HCT116 (cell line): ENCODE measurements around the gene CAMK2G. TPM values are rescaled to one million over a fixed set of nuclear protein-coding genes. Genes with fewer than 3 reads are reported as not detected.

Experiments used
- ATAC-seq: fragments of 200-7000 bp; cut with Tn5 transposase; 2 replicates; pipeline ENCODE4 v1.9.1; 2020; ENCODE audit warnings: mild to moderate bottlenecking, moderate library complexity
- BruUV-seq: library from RNA; stranded (reverse); fragments of 400-500 nt; replicated peaks from 2 replicates; lab custom pipeline; 2021; lab: Mats Ljungman, UMichigan
- CTCF ChIA-PET: fragments of 300-600 bp; sonication (Branson Sonifier 250); formaldehyde crosslinking; loops from one replicate; lab custom pipeline; 2021; ENCODE audit warnings: antibody characterized with exemption; lab: Charles Lee
- POLR2A ChIA-PET: fragments of 300-600, 350-600 bp; sonication (Branson Sonifier 250); formaldehyde crosslinking; loops from one replicate; lab custom pipeline; 2021; ENCODE audit warnings: antibody characterized with exemption; lab: Charles Lee
- RAD21 ChIA-PET, 2 experiments: fragments of 300-600 bp; sonication (Branson Sonifier 250); formaldehyde crosslinking; loops; one replicate each; lab custom pipeline; 2023; ENCODE audit warnings: low total read pairs in 2 of 2; ENCODE audit not compliant: uncharacterized antibody in 2 of 2, unreplicated experiment in 2 of 2, low non-redundant PET in 1 of 2; lab: Charles Lee
- DNase-seq: peaks from one replicate; pipeline ENCODE4 v3.0.0-alpha.2; 2010; ENCODE audit warnings: low read depth, low spot score
- H2AFZ ChIP-seq: fragments of 200-600 bp; shearing (Covaris generic), sonication (generic); 2 replicates; pipeline ENCODE4 v1.6.1; 2017; ENCODE audit warnings: low read depth, mixed run types, mixed read lengths, antibody characterized with exemption, low read length; ENCODE audit not compliant: poor library complexity, severe bottlenecking
- H3K27ac ChIP-seq: 2 replicates; pipeline ENCODE4 v1.5.1; 2012; ENCODE audit warnings: low read depth, low read length
- H3K27me3 ChIP-seq: fragments of 200-600 bp; sonication (generic); 2 replicates; pipeline ENCODE4 v1.6.1; 2016; ENCODE audit warnings: mixed run types, low read length, mixed read lengths; ENCODE audit not compliant: insufficient read depth
- H3K36me3 ChIP-seq, 2 experiments: fragments of 200-500 bp in 1 of 2; fragments of 200-600 bp in 1 of 2; sonication (Bioruptor generic) in 1 of 2; sonication (generic) in 1 of 2; 2 replicates each; pipeline versions ENCODE4 v1.5.1 to v1.6.1; 2014 to 2016; ENCODE audit warnings: low read length in 2 of 2, inconsistent platforms in 1 of 2, mixed read lengths in 1 of 2, mixed run types in 1 of 2; ENCODE audit not compliant: insufficient read depth in 2 of 2, control insufficient read depth in 1 of 2
- H3K4me1 ChIP-seq, 2 experiments: fragments of 200-600 bp in 1 of 2; sonication (generic) in 1 of 2; 2 replicates each; pipeline versions ENCODE4 v1.5.1 to v1.6.1; 2012 to 2017; ENCODE audit warnings: low read length in 2 of 2, inconsistent platforms in 1 of 2, mild to moderate bottlenecking in 1 of 2, mixed read lengths in 1 of 2, mixed run types in 1 of 2, moderate library complexity in 1 of 2; ENCODE audit not compliant: insufficient read depth in 2 of 2, control insufficient read depth in 1 of 2
- H3K4me2 ChIP-seq: fragments of 200-600 bp; sonication (generic); 2 replicates; pipeline ENCODE4 v1.6.1; 2017; ENCODE audit warnings: mixed run types, low read length, mixed read lengths
- H3K4me3 ChIP-seq, 2 experiments: fragments of 200-600 bp in 1 of 2; sonication (generic) in 1 of 2; replicated peaks in 1 of 2; 2 replicates each; pipeline ENCODE4 v1.5.1; 2011 to 2016; ENCODE audit warnings: low read length in 2 of 2, control low read depth in 1 of 2, low read depth in 1 of 2, mild to moderate bottlenecking in 1 of 2, mixed read lengths in 1 of 2, mixed run types in 1 of 2
- H3K79me2 ChIP-seq: fragments of 200-600 bp; sonication (generic); 2 replicates; pipeline ENCODE4 v1.6.1; 2017; ENCODE audit warnings: mild to moderate bottlenecking, mixed run types, low read length, moderate library complexity, mixed read lengths; ENCODE audit not compliant: insufficient read depth
- H3K9ac ChIP-seq: fragments of 200-600 bp; sonication (generic); 2 replicates; pipeline ENCODE4 v1.6.1; 2016; ENCODE audit warnings: low read length, mixed read lengths
- H3K9me2 ChIP-seq: fragments of 200-600 bp; sonication (generic), shearing (Covaris generic); 2 replicates; pipeline ENCODE4 v1.6.1; 2017; ENCODE audit warnings: mixed run types, mild to moderate bottlenecking, moderate library complexity; ENCODE audit not compliant: insufficient read depth
- H3K9me3 ChIP-seq, 2 experiments: fragments of 200-500 bp in 1 of 2; fragments of 200-600 bp in 1 of 2; sonication (Bioruptor generic) in 1 of 2; sonication (generic) in 1 of 2; 2 replicates each; pipeline ENCODE4 v1.6.1; 2014 to 2017; ENCODE audit warnings: low read length in 2 of 2, mixed read lengths in 2 of 2, inconsistent platforms in 1 of 2, low read depth in 1 of 2, mild to moderate bottlenecking in 1 of 2, mixed run types in 1 of 2, moderate library complexity in 1 of 2; ENCODE audit not compliant: control insufficient read depth in 1 of 2, insufficient read depth in 1 of 2
- H4K20me1 ChIP-seq: fragments of 200-600 bp; sonication (generic), shearing (Covaris generic); 2 replicates; pipeline ENCODE4 v1.6.1; 2017; ENCODE audit warnings: mixed run types, mild to moderate bottlenecking, moderate library complexity; ENCODE audit not compliant: insufficient read depth
- CTCF ChIP-seq, 3 experiments: fragments of 200-600 bp in 1 of 3; sonication (generic) in 1 of 3; IDR thresholded peaks in 2 of 3; conservative IDR thresholded peaks in 1 of 3; 2 replicates each; pipeline ENCODE4 v1.5.1; 2012 to 2017; ENCODE audit warnings: low read depth in 2 of 3, low read length in 2 of 3, antibody characterized with exemption in 1 of 3, borderline replicate concordance in 1 of 3, control low read depth in 1 of 3, mild to moderate bottlenecking in 1 of 3, mixed read lengths in 1 of 3, mixed run types in 1 of 3, moderate library complexity in 1 of 3; ENCODE audit not compliant: insufficient read depth in 1 of 3
- POLR2AphosphoS5 ChIP-seq: IDR thresholded peaks from 2 replicates; pipeline ENCODE4 v1.6.1; 2011; ENCODE audit warnings: mild to moderate bottlenecking, low read depth, low read length, moderate library complexity
- RAD21 ChIP-seq: IDR thresholded peaks from 2 replicates; pipeline ENCODE4 v1.6.1; 2012; ENCODE audit warnings: low read depth, mild to moderate bottlenecking
- ZFX ChIP-seq: fragments of 450-650 bp; IDR thresholded peaks from 2 replicates; pipeline ENCODE4 v1.6.1; 2017
- intact Hi-C: fragments of 100-400 bp; cut with micrococcal nuclease; formaldehyde crosslinking; loops from 2 replicates; pipeline ENCODE4 v1.10.0; 2022
- total RNA-seq: library from RNA; stranded (reverse); gene quantifications from one replicate; pipeline ENCODE4 v1.2.1, GENCODE V29; 2021; ENCODE audit not compliant: unreplicated experiment

CAMK2G gene
- total RNA-seq, 1 experiment from 2014 or later: 28.3 TPM

GRCh38 chr10:73785721-73786511 lies 88.4 kb downstream of the CAMK2G start:
- peak; percentile 3; the same call in 1 of the 2 replicates for ATAC-seq
- intact Hi-C loops: loop anchor here (1.0 kb wide), 1 partner anchor 42 kb away; the partner anchor contains the start of gene SEC24C
- RAD21 ChIA-PET: no interaction called here

More at GRCh38 chr10:73785721-73786511, 88.4 kb downstream of the CAMK2G start:
- Histone ChIP-seq H3K9ac (peak overlapping the region; percentile 69), H3K27me3 (no peaks in the 10 kb centered on the region), H3K9me2 (no peaks in the 10 kb centered on the region), H3K4me2 (peak overlapping the region; percentile 81), H3K36me3 (peaks cover 0 to 7% of the 10 kb centered on the region in 2 experiments; a peak in 2 of 4 replicates), H3K27ac (peak overlapping the region; percentile 60), H3K9me3 (no peaks in the 10 kb centered on the region), H3K4me3 (peak overlapping the region; percentile 86 to 87), H2AFZ (no peak overlapping the region), H4K20me1 (no peaks in the 10 kb centered on the region), H3K4me1 (peaks cover 11 to 25% of the 10 kb centered on the region in 2 experiments), H3K79me2 (peaks cover 55% of the 10 kb centered on the region)
- no TSS peak for BruUV-seq
- DNase-seq: no peak
- POLR2A ChIA-PET: interaction anchor here (0.9 kb wide), 1 partner anchor 25 kb away, joined by 3 read pairs; no protein-coding TSS in a partner anchor
- CTCF ChIA-PET: no interaction called here
- TF ChIP-seq CTCF (IDR thresholded peaks at IDR 0.05 in 2 of 3, conservative IDR thresholded peaks at IDR 0.05 in 1 of 3; ENCODE audit: borderline replicate concordance in 1 of 3, insufficient read depth in 1 of 3, low read depth in 2 of 3, low read length in 2 of 3) (0 out of 6 replicates have a peak, but pooled peaks of 2 of the 3 experiments have one; percentile 3 to 6), POLR2AphosphoS5 (no peak), ZFX (peak; percentile 90), RAD21 (no peak)
